Natural killer cell (primary cell): ENCODE results near the gene CNTN6. TPM values are rescaled to one million over a fixed set of nuclear protein-coding genes. Genes with fewer than 3 reads are reported as not detected.

Experiments used
- ATAC-seq, 3 donors: fragments of 150-1000 bp in 2 of 3; fragments of 200-7000 bp in 1 of 3; cut with Tn5 transposase; 1 replicate in 1 of 3; 2 replicates in 2 of 3; pipeline ENCODE4 v1.10.0; 2021; ENCODE audit warnings: mild to moderate bottlenecking in 2 of 3, moderate library complexity in 2 of 3
- DNase-seq, 2 donors: peaks; one replicate each; pipeline versions ENCODE4 v3.0.0 to v3.0.0-alpha.2; 2013 to 2021; ENCODE audit warnings: mixed read lengths in 1 of 2
- H3K27ac ChIP-seq: one replicate; pipeline ENCODE4 v1.5.1; 2013; ENCODE audit warnings: mild to moderate bottlenecking, low read length
- H3K27me3 ChIP-seq: one replicate; pipeline ENCODE4 v1.6.1; 2013; ENCODE audit warnings: low read length; ENCODE audit not compliant: control insufficient read depth, insufficient read depth
- H3K36me3 ChIP-seq: one replicate; pipeline ENCODE4 v1.6.1; 2013; ENCODE audit warnings: low read length; ENCODE audit not compliant: control insufficient read depth, insufficient read depth
- H3K4me1 ChIP-seq: one replicate; pipeline ENCODE4 v1.6.1; 2013; ENCODE audit warnings: low read length; ENCODE audit not compliant: control insufficient read depth, insufficient read depth
- H3K4me3 ChIP-seq: one replicate; pipeline ENCODE4 v1.5.1; 2013; ENCODE audit warnings: low read length
- H3K9me3 ChIP-seq: one replicate; pipeline ENCODE4 v1.6.1; 2013; ENCODE audit warnings: low read length; ENCODE audit not compliant: control insufficient read depth, insufficient read depth
- H3K27ac Mint-ChIP-seq, 2 donors: one replicate each; pipeline ENCODE4 v1.8.0; 2022; ENCODE audit warnings: mild to moderate bottlenecking in 2 of 2, mixed read lengths in 2 of 2, moderate library complexity in 1 of 2
- H3K27me3 Mint-ChIP-seq, 2 donors: one replicate each; pipeline ENCODE4 v1.8.0; 2022; ENCODE audit warnings: low read depth in 2 of 2, mixed read lengths in 2 of 2
- H3K36me3 Mint-ChIP-seq: one replicate; pipeline ENCODE4 v1.8.0; 2022; ENCODE audit warnings: mixed read lengths
- H3K4me1 Mint-ChIP-seq, 2 donors: one replicate each; pipeline ENCODE4 v1.8.0; 2022; ENCODE audit warnings: mixed read lengths in 2 of 2
- H3K4me3 Mint-ChIP-seq: one replicate; pipeline ENCODE4 v1.8.0; 2022; ENCODE audit warnings: mild to moderate bottlenecking, moderate library complexity, mixed read lengths
- H3K9me3 Mint-ChIP-seq, 2 donors: one replicate each; pipeline ENCODE4 v1.8.0; 2022; ENCODE audit warnings: mixed read lengths in 2 of 2
- WGBS: methylation state at CpG from one replicate; pipeline ENCODE4 v1.1.7; 2013; ENCODE audit warnings: missing lambda C conversion rate; ENCODE audit not compliant: insufficient coverage; 5-methylcytosine and 5-hydroxymethylcytosine counted together
- intact Hi-C: fragments of 100-400 bp; cut with micrococcal nuclease; formaldehyde crosslinking; loops from one replicate; pipeline ENCODE4 v1.14.2; 2022
- total RNA-seq, 4 donors: library from RNA; stranded (reverse); fragments of 120-200 nt in 1 of 4; gene quantifications; one replicate each; pipeline versions ENCODE4 v1.2.3 to v1.2.4, GENCODE V29; 2013 to 2022
- TF ChIP-seq, protein P1 (sequence below): fragments of 200-600 bp; IDR thresholded peaks from one replicate; pipeline ENCODE4 v1.8.0; 2022; ENCODE audit warnings: antibody characterized with exemption

CNTN6 gene
- total RNA-seq, 3 donors from 2014 or later (not counting 1 experiment from before 2014, with no cell fraction given): not detected

DNA sequence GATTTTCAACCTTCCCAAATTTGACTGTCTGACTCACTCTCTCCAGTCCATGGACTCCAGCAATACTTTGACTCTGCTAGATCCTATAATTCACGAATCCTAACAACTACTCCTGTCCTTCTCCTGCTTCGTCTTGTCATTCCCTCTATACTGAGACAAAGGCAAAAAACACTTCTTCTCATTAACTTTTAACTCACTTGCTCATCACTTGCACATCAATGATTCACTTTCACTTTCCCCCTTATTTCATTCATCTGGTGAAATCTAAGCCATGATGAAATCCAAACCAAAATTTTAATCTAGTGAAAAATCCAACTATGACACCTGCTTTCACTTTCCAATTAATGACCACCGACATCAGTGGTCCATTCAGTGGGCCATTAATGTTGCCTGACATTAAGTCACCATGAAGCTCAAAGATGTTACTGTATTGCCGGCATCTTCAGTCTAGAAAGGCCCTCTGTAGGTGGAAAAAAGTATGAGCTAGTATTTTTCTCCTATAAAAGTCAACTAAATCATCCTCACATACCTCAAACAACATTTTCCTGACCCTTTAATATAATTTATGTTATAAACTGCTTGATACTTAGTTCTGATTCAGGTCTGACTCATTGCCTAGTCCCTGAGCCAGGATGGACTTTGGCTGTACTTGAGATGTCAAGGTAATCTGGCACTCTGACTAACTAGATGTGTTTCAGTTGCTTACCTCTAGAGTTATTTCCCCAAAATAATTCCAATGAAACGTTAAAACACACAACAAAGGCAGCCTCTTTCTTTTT, 158.6 kb downstream of the CNTN6 start:
- DNase-seq: no peak
- peaks cover 18 to 34% of the 10 kb centered on the region in 2 donors for H3K9me3 Mint-ChIP-seq
- H3K27me3 ChIP-seq: no peaks in the 10 kb centered on the region
- no peaks in the 10 kb centered on the region for H3K4me1 Mint-ChIP-seq
- intact Hi-C loops: no loop called here
- H3K4me3 ChIP-seq: no peak overlapping the region
- H3K9me3 ChIP-seq: no peaks in the 10 kb centered on the region
- no peak for ATAC-seq
- no peak overlapping the region for H3K27ac Mint-ChIP-seq
- no peaks in the 10 kb centered on the region for H3K4me1 ChIP-seq
- TF ChIP-seq, protein P1, sequence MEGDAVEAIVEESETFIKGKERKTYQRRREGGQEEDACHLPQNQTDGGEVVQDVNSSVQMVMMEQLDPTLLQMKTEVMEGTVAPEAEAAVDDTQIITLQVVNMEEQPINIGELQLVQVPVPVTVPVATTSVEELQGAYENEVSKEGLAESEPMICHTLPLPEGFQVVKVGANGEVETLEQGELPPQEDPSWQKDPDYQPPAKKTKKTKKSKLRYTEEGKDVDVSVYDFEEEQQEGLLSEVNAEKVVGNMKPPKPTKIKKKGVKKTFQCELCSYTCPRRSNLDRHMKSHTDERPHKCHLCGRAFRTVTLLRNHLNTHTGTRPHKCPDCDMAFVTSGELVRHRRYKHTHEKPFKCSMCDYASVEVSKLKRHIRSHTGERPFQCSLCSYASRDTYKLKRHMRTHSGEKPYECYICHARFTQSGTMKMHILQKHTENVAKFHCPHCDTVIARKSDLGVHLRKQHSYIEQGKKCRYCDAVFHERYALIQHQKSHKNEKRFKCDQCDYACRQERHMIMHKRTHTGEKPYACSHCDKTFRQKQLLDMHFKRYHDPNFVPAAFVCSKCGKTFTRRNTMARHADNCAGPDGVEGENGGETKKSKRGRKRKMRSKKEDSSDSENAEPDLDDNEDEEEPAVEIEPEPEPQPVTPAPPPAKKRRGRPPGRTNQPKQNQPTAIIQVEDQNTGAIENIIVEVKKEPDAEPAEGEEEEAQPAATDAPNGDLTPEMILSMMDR: no peak
- no peak overlapping the region for H3K4me3 Mint-ChIP-seq
- H3K36me3 Mint-ChIP-seq: peaks cover 19% of the 10 kb centered on the region
- no peak overlapping the region for H3K27ac ChIP-seq
- H3K27me3 Mint-ChIP-seq: no peaks in the 10 kb centered on the region
- whole genome bisulfite sequencing: 73% methylated on average over 4 of the region's 5 CpGs
- H3K36me3 ChIP-seq: no peaks in the 10 kb centered on the region

DNA sequence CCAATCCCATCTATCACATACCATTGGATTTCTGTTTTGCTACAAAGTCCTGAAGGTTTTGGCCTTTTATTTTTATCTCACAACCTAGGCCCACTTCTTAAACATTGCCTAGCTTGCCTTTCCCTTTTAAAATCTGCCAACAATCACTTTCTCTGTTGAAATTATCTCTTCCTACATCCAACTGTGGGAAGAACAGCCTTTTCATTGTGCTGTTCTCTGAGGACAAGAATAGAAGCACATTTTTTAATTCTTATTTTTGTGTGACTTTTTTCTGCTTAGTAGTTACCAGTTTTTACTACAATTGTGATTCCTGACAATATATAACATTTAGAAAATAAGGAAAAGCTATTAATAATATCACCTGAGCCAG, 159.2 kb downstream of the CNTN6 start:
- TF ChIP-seq, protein P1: no peak
- no peaks in the 10 kb centered on the region for H3K27me3 ChIP-seq
- Mint-ChIP-seq H3K9me3 (peaks cover 18 to 31% of the 10 kb centered on the region in 2 donors), H3K36me3 (peaks cover 19% of the 10 kb centered on the region), H3K4me1 (no peaks in the 10 kb centered on the region), H3K27me3 (no peaks in the 10 kb centered on the region), H3K27ac (no peak overlapping the region), H3K4me3 (no peak overlapping the region)
- H3K36me3 ChIP-seq: no peaks in the 10 kb centered on the region
- intact Hi-C loops: no loop called here
- no peaks in the 10 kb centered on the region for H3K9me3 ChIP-seq
- DNase-seq (no peak), ATAC-seq (no peak)
- H3K27ac ChIP-seq: no peak overlapping the region
- H3K4me1 ChIP-seq: no peaks in the 10 kb centered on the region
- H3K4me3 ChIP-seq: no peak overlapping the region

DNA sequence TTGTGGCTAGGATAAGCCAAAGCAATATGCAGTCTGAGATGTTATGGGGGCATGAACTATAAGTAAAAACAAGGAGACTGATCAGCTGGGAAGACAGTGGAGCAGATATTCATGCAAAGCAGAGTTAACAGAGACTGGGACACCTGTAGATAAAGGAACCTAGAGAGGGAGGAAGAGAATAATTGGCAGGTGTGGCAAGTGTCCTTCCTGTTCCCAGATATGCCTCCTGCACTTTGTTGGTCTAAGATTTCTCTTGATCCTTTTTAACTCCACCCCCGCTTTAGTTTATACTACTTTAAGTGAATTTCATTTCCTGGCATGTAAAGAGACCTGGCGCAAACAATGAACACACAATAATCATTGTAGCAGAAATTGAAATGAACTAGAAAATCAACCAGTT, 169.4 kb downstream of the CNTN6 start:
- Histone ChIP-seq H3K4me3 (no peak overlapping the region), H3K27me3 (no peaks in the 10 kb centered on the region), H3K36me3 (no peaks in the 10 kb centered on the region), H3K4me1 (no peaks in the 10 kb centered on the region), H3K9me3 (no peaks in the 10 kb centered on the region), H3K27ac (no peak overlapping the region)
- Mint-ChIP-seq H3K4me1 (no peaks in the 10 kb centered on the region), H3K4me3 (no peak overlapping the region), H3K36me3 (no peaks in the 10 kb centered on the region), H3K27ac (no peak overlapping the region), H3K27me3 (no peaks in the 10 kb centered on the region), H3K9me3 (peaks cover 9 to 23% of the 10 kb centered on the region in 2 donors)
- no peak for DNase-seq
- no CpG with 5 or more reads among the region's 2 CpGs for WGBS
- intact Hi-C loops: no loop called here
- TF ChIP-seq, protein P1: no peak
- ATAC-seq: no peak

DNA sequence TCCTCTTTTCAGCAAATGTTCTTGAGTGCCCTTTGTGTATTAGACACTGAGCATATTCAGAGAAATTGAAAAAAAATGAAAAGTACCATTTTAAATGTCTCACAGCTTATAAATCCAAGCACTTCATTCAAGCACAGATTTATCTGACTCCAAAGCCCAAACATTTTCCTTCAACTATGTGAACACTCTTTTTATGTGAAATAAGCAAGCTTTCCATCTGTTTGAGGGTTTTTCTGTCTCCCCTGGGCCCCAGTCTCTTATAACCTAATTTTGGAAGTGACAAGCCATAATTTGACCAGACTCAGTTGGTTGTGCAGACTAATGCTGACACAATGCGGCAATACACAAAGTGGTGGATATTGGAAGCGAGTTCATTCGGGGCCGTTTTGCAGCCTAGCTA, 170.3 kb downstream of the CNTN6 start:
- Histone ChIP-seq H3K27ac (no peak overlapping the region), H3K36me3 (no peaks in the 10 kb centered on the region), H3K4me3 (no peak overlapping the region), H3K9me3 (no peaks in the 10 kb centered on the region), H3K27me3 (no peaks in the 10 kb centered on the region), H3K4me1 (no peaks in the 10 kb centered on the region)
- H3K9me3 Mint-ChIP-seq: peaks cover 9 to 16% of the 10 kb centered on the region in 2 donors
- H3K27ac Mint-ChIP-seq: no peak overlapping the region
- intact Hi-C loops: no loop called here
- no peak for DNase-seq
- no peaks in the 10 kb centered on the region for H3K4me1 Mint-ChIP-seq
- H3K27me3 Mint-ChIP-seq: no peaks in the 10 kb centered on the region
- no peaks in the 10 kb centered on the region for H3K36me3 Mint-ChIP-seq
- 92% methylated on average over 4 of the region's 4 CpGs for WGBS
- ATAC-seq: no peak
- no peak overlapping the region for H3K4me3 Mint-ChIP-seq
- TF ChIP-seq, protein P1: no peak
